TTC549 (cell line): ENCODE measurements around the gene ZNF367.

Experiments used
- FAIRE-seq: peaks from 2 replicates; lab custom pipeline; 2012; peaks lifted over from hg19 to GRCh38; lab: Jason Lieb, UNC

The ZNF367 gene

DNA sequence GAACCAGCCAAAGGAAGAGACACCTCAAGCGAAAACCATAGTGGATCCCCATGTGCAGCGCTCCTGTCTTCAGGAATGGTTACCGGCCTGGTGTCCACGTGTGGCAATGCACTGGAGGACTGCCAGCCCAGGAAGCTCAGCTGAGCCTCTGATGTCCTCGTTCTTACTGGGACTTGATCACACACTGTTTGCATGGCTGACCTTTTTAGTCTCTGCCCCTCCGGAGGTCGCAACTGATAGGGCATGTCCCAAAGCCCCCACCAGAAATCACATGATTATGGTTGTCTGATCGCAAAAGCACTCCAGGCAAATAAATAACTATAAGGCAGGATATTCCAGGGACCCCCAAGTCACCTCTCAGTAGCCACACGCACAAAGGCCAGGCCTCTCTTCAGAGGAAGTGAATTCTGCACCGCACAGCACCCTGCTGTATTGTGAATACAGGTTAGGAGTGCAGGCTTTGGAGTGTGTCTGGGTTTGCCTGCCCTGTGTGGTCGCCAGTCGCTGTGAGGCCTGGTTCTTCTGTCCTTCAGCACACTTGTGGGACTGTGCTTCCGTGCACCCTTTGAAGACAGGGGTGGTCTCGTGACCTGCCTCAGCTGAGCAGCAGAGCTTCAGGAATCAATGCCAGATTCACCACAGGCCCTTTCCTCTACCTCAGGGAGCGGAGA is 18.4 kb upstream of the ZNF367 start:
- FAIRE-seq = no peak

DNA sequence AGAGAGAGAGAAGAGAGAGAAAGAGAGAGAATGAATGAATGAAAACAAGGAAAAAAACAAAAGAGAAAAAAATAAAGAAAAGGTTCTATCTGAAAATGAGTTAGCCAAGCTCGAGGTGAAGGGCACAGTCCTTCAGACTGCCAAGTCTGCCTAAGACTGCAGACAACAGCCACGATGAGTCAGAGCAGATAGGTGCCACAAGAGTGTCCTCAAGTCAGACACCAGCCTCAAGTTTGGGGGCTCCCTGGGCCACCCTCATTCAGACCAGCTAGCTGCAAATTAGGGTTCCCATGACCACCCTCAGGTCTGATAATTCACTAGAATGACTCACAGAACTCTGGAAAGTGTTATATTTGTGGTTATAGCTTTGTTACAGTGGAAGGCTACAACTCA is 17.9 kb upstream of the ZNF367 start:
- FAIRE-seq = no peak

DNA sequence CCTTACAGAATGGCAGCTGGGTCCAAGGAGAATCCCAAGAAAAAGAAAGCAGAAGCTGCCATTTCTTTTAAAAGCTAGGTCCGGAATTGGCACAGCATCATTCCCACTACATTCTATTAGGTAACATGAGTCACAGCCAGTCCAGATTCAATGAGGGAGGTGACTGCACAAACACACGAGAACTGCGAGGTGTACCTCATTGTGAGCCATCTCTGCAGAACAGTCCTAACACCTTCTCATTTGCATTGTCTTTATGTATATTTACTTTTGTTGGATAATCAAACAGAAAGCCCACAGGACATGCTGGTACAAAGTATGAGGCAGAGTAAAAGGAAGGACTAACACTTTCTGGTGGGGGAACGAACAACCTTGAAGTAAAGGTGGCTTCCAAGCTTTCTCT is 17.2 kb upstream of the ZNF367 start:
- no peak for FAIRE-seq

DNA sequence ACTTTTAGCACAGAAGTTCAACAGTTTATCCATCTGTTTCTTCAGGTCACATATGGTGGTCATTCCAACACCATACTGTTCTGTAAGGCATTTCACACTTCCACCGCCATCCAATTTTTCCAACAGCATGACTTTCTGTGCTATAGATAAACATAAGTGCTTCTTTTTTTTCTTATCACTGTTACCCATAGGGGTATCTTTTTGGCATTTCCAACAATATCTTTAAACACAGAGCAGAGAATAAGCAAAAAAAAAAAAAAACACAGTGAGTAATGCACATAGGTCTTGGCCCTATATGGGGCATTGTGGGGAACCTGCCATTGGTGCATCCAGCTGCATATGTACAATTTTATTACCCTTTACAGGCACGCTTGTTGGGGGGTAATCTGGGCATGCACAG is 12.2 kb upstream of the ZNF367 start:
- no peak for FAIRE-seq

GRCh38 chr9:96429732-96430131 is 11.6 kb upstream of the ZNF367 start:
- no peak for FAIRE-seq

DNA sequence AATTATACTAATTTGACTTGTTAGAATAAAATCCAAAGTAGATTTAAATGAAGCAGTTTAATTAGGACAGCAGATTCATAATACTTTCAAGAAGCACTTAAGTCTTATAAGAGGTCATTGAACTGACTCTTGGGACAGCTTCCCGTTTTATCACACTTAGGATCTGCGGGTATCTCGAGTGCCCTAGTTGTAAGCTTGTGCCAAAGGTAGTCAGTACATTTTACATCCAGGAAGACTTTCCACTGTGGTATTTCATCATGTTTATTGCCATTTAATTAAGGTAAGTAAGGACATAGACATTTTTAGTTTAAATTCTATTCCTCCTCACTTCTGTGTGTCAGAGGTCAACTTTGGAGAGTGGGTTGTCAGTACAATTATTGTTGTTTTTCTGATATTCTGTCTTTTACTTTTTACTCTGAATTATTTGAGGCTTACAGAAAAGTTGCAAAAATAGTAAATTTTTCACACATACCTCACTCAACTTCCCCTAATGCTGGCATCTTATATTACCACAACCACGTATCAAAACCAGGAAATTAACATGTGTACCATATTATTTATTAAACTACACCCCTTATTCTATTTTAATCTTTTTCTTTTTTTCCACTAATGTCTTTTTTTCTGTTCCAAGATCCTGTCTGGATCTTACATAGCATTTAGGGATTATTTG is 7.5 kb upstream of the ZNF367 start:
- FAIRE-seq = no peak

DNA sequence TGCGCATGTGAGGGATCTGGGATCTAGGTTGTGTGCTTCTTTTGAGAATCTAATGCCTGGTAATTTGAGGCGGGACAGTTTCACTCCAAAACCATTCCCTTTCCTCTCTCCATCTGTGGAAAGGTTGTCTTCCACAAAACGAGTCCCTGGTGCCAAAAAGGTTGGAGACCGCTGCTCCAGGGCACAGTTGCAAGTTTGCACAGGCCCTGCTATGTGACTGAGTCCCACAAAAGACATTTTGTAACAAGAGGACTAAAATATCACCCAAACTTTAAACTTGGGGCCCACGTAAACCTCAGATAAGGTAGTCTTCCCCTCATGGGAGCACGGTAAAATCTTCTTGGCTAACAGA is 5.8 kb upstream of the ZNF367 start:
- no peak for FAIRE-seq

GRCh38 chr9:96423322-96423984 is 5.3 kb upstream of the ZNF367 start:
- no peak for FAIRE-seq

DNA sequence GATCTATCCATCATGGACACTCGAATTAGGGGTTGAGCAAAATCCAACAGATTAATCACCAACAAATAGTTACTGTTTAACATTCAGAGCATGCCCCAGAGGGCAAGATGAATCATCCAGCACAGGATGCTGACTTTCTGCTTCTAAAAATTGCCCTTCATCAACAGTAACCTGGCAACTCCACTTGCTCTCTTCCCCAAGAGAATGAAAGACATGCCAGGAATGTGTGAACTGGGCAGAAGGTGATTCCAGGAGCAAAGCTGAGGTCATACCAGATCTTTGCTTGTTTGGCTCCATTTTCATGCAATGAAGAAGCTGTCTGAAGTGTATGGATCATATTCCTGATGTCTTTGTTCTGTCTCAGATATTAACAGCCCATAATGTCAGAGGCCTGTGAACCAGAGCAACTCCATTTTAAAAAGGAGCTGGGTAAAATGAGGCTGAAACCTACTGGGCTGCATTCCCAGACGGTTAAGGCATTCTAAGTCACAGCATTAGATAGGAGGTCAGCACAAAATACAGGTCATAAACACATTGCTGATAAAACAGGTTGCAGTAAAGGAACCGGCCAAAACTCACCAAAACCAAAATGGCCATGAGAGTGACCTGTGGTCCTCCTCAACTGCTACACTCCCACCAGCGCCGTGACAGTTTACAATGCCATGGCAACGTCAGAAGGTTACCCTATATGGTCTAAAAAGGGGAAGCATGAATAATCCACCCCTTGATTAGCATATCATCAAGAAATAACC is 2.5 kb upstream of the ZNF367 start:
- FAIRE-seq = peak; percentile 40

- no peak for FAIRE-seq
Measured at GRCh38 chr9:96419691-96419969, 1.5 kb upstream of the ZNF367 start.

- FAIRE-seq = no peak
Measured at GRCh38 chr9:96418920-96419690, 935 bp upstream of the ZNF367 start.

DNA sequence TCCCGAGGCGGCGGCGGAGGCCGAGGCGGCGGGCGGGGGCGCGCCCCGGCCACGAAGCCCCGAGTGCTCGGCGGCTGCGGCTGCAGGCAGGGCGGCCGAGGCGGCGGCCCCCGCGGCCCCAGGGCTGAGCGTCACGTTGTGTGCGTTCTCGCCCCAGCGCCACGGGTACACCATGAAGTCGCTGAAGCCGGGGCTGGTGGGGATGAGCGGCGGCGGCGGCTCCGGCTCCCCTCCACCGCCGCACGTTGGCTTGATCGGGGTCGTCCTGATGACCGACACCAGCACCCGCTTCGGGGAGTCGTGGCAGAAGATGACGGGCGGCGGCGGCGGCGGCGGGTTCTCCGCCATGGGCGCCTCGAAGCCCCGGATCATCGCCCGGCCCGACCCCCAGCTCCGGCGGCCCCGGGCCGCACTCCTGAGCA is 498 bp downstream of the ZNF367 start:
- no peak for FAIRE-seq

DNA sequence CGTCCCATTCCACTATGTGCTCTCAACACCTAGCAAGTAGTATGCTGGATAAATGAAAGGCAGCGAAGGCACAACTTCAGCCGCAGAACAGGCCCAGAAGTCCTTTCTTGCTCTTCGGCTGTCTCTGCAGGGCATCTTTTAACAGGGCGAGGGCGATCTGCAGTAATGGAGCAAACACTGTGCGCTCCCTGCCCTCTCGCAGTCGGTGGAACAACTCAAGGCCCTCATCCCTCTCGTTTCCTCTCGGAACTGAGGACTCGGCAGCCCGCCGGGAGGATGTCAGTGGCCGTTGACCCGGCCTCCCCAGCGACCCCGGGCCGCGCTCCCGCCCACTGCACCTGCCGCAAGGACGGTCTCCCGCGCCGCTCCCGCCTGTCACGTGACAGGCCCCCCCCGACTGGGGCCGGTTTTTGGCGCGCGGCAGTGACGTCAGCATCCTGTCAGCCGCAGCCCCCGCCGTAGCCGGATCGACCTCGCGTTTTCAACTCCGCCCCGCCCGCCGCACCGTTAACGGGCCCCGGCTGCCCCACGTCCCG is 1.1 kb downstream of the ZNF367 start:
- FAIRE-seq = no peak

GRCh38 chr9:96413302-96414221 is 4.6 kb downstream of the ZNF367 start:
- FAIRE-seq = no peak

- no peak for FAIRE-seq
Measured at GRCh38 chr9:96412174-96412913, 5.8 kb downstream of the ZNF367 start.

DNA sequence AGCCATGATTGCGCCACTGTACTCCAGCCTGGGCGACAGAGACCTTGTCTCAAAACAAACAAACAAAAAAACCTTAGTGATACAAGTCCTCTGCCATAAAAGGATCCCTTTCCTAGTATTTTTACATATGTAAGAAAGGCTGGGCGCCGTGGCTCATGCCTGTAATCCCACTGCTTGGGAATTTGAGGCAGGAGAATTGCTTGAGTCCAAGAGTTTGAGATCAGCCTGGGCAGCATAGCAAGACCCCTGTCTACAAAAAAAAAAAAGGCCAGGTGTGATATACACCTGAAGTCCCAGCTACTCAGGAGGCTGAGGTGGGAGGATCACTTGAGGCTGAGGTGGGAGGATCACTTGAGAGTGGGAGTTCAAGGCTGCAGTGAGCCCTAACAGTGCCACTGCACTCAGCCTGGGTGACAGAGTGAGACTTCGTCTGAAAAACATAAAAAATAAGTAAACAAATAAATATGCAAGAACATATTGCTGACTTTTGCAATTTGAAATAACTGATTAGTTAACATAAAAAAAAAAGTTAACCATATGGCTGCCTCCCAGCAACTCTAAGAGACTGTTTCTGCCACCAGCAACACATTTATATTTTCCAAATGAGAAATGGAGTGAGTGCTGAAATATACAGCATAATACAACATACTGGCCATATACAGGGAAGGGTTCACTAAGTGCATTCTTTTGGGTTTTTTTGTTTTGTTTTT is 6.9 kb downstream of the ZNF367 start:
- FAIRE-seq = no peak

- no peak for FAIRE-seq
Measured at GRCh38 chr9:96408409-96409280, 9.5 kb downstream of the ZNF367 start.

GRCh38 chr9:96400132-96400910 is 17.8 kb downstream of the ZNF367 start:
- FAIRE-seq = no peak
